HG02852 (cell line): ENCODE measurements around the gene DCBLD2.
A peak's percentile ranks its signal among the peaks of the same experiment; 100 is the strongest.

Experiments
- ATAC-seq: cut with Tn5 transposase; IDR thresholded peaks from one replicate; pipeline ENCODE4 v1.9.1; 2021; ENCODE audit warnings: mild to moderate bottlenecking, moderate library complexity; ENCODE audit not compliant: unreplicated experiment

The DCBLD2 gene

GRCh38 chr3:98901392-98902350 lies at the start of gene DCBLD2:
Gene DCBLD2 (minus strand): TSS chr3:98901695. CDS start chr3:98901326, 369 bp downstream.
- ATAC-seq: peak; percentile 99

- ATAC-seq: no peak
Measured at GRCh38 chr3:98945666-98946065, 44.2 kb upstream of the DCBLD2 start.

- no peak for ATAC-seq
Measured at GRCh38 chr3:98945101-98945524, 43.6 kb upstream of the DCBLD2 start.

GRCh38 chr3:98930413-98930812 lies 28.9 kb upstream of the DCBLD2 start:
- no peak for ATAC-seq

GRCh38 chr3:98921957-98922356 lies 20.5 kb upstream of the DCBLD2 start:
- ATAC-seq: no peak

- ATAC-seq: no peak
Measured at GRCh38 chr3:98920166-98920565, 18.7 kb upstream of the DCBLD2 start.

- no peak for ATAC-seq
Measured at GRCh38 chr3:98918586-98918985, 17.1 kb upstream of the DCBLD2 start.

- ATAC-seq: no peak
Measured at GRCh38 chr3:98917608-98918007, 16.1 kb upstream of the DCBLD2 start.

- ATAC-seq: no peak
Measured at GRCh38 chr3:98914210-98915080, 12.9 kb upstream of the DCBLD2 start.

- no peak for ATAC-seq
Measured at GRCh38 chr3:98912448-98912847, 11.0 kb upstream of the DCBLD2 start.

GRCh38 chr3:98906230-98906629 lies 4.7 kb upstream of the DCBLD2 start:
- no peak for ATAC-seq

- ATAC-seq: no peak
Measured at GRCh38 chr3:98903705-98904481, 2.4 kb upstream of the DCBLD2 start.

- ATAC-seq: no peak
Measured at GRCh38 chr3:98903099-98903498, 1.6 kb upstream of the DCBLD2 start.

- no peak for ATAC-seq
Measured at GRCh38 chr3:98902351-98902740, 851 bp upstream of the DCBLD2 start.

- ATAC-seq: peak; percentile 29
Measured at GRCh38 chr3:98901119-98901391, 440 bp downstream of the DCBLD2 start.

GRCh38 chr3:98900265-98901118 lies 1.0 kb downstream of the DCBLD2 start:
- ATAC-seq: peak; percentile 1

- ATAC-seq: no peak
Measured at GRCh38 chr3:98897701-98898100, 3.8 kb downstream of the DCBLD2 start.

- ATAC-seq: no peak
Measured at GRCh38 chr3:98894791-98895576, 6.5 kb downstream of the DCBLD2 start.

GRCh38 chr3:98893740-98894139 lies 7.8 kb downstream of the DCBLD2 start:
- ATAC-seq: no peak
